T-cell (primary cell): Measurements from ENCODE around the gene PIP4K2C. TPM values are rescaled to one million over a fixed set of nuclear protein-coding genes. Genes with fewer than 3 reads are reported as not detected.
A peak's percentile ranks its signal among the peaks of the same experiment; 100 is the strongest.

Source experiments
- ATAC-seq, 4 experiments: fragments of 200-7000 bp in 3 of 4; fragments of 150-1000 bp in 1 of 4; cut with Tn5 transposase; replicated peaks in 1 of 4; 1 replicate in 3 of 4; 2 replicates in 1 of 4; pipeline ENCODE4 v1.10.0; 2021; ENCODE audit warnings: moderate library complexity in 3 of 4, mild to moderate bottlenecking in 2 of 4, moderate number of reproducible peaks in 1 of 4
- CTCF ChIA-PET, 2 donors: fragments of 300-600 bp; sonication (Branson Sonifier 250); formaldehyde crosslinking; loops; one replicate each; lab custom pipeline; 2022; ENCODE audit warnings: antibody characterized with exemption in 2 of 2; lab: Charles Lee
- POLR2A ChIA-PET, 2 donors: fragments of 300-600 bp; sonication (Branson Sonifier 250); formaldehyde crosslinking; loops; one replicate each; lab custom pipeline; 2022; ENCODE audit warnings: antibody characterized with exemption in 2 of 2; lab: Charles Lee
- DNase-seq, 35 experiments: peaks; one replicate each; pipeline versions ENCODE4 v3.0.0 to v3.0.0-alpha.2; 2013 to 2023
- H3K27ac ChIP-seq: one replicate; pipeline ENCODE4 v1.5.1; 2013; ENCODE audit warnings: low read length
- H3K27me3 ChIP-seq, 2 experiments: replicated peaks in 1 of 2; 1 replicate in 1 of 2; 2 replicates in 1 of 2; pipeline versions ENCODE4 v1.6.1 to v1.7.0; 2013; ENCODE audit warnings: low read length in 1 of 2, mixed read lengths in 1 of 2; ENCODE audit not compliant: control insufficient read depth in 2 of 2, insufficient read depth in 2 of 2; ENCODE audit errors: extremely low read depth in 1 of 2
- H3K36me3 ChIP-seq, 2 donors: 1 replicate in 1 of 2; 2 replicates in 1 of 2; pipeline versions ENCODE4 v1.6.1 to v1.7.0; 2013; ENCODE audit warnings: low read length in 1 of 2; ENCODE audit not compliant: control insufficient read depth in 2 of 2, insufficient read depth in 1 of 2; ENCODE audit errors: extremely low read depth in 1 of 2
- H3K4me1 ChIP-seq, 2 experiments: 1 replicate in 1 of 2; 2 replicates in 1 of 2; pipeline versions ENCODE4 v1.6.1 to v1.7.0; 2013; ENCODE audit warnings: low read length in 2 of 2, mixed read lengths in 1 of 2; ENCODE audit not compliant: insufficient read depth in 2 of 2, control insufficient read depth in 1 of 2; ENCODE audit errors: extremely low read depth in 1 of 2
- H3K4me3 ChIP-seq, 2 donors: 1 replicate in 1 of 2; 2 replicates in 1 of 2; pipeline versions ENCODE4 v1.5.1 to v1.7.0; 2013; ENCODE audit warnings: mild to moderate bottlenecking in 2 of 2, low read length in 1 of 2, moderate library complexity in 1 of 2; ENCODE audit not compliant: control insufficient read depth in 1 of 2; ENCODE audit errors: extremely low read depth in 1 of 2
- H3K9me3 ChIP-seq: 2 replicates; pipeline ENCODE4 v1.7.0; 2013
- H3K27ac Mint-ChIP-seq, 2 donors: one replicate each; pipeline ENCODE4 v1.8.0; 2020 to 2021; ENCODE audit warnings: mild to moderate bottlenecking in 2 of 2, mixed read lengths in 2 of 2
- H3K27me3 Mint-ChIP-seq, 2 donors: one replicate each; pipeline ENCODE4 v1.8.0; 2021 to 2022; ENCODE audit warnings: mixed read lengths in 2 of 2
- H3K36me3 Mint-ChIP-seq: one replicate; pipeline ENCODE4 v1.8.0; 2021; ENCODE audit warnings: mixed read lengths
- H3K4me1 Mint-ChIP-seq, 3 donors: one replicate each; pipeline ENCODE4 v1.8.0; 2020 to 2022; ENCODE audit warnings: mixed read lengths in 3 of 3, mild to moderate bottlenecking in 1 of 3
- H3K4me3 Mint-ChIP-seq, 3 donors: one replicate each; pipeline ENCODE4 v1.8.0; 2020 to 2022; ENCODE audit warnings: mild to moderate bottlenecking in 3 of 3, mixed read lengths in 3 of 3, moderate library complexity in 3 of 3
- H3K9me3 Mint-ChIP-seq, 3 donors: one replicate each; pipeline ENCODE4 v1.8.0; 2020 to 2022; ENCODE audit warnings: mixed read lengths in 3 of 3
- WGBS: methylation state at CpG from one replicate; pipeline ENCODE4 v1.1.5; 2013; ENCODE audit warnings: missing lambda C conversion rate; ENCODE audit not compliant: insufficient coverage; 5-methylcytosine and 5-hydroxymethylcytosine counted together
- total RNA-seq, 35 experiments: library from RNA in 6 of 35; stranded (reverse) in 6 of 35; fragments of 120-200 nt in 1 of 35; gene quantifications; one replicate each; pipeline versions ENCODE4 v1.2.1 to v1.2.4 and lab custom pipeline; 2013 to 2026

PIP4K2C gene
- total RNA-seq, 5 donors from 2014 or later (not counting 1 experiment from before 2014, with no cell fraction given), result 21.7 to 30.9 (median 27.9) TPM

- Mint-ChIP-seq H3K4me3 (no peak overlapping the region), H3K36me3 (no peaks in the 10 kb centered on the region), H3K27ac (no peak overlapping the region), H3K9me3 (no peaks in the 10 kb centered on the region), H3K4me1 (peaks cover 35 to 43% (median 36%) of the 10 kb centered on the region in 3 donors), H3K27me3 (peaks cover 85 to 93% of the 10 kb centered on the region in 2 donors)
- H3K36me3 ChIP-seq, result no peaks in the 10 kb centered on the region
- H3K9me3 ChIP-seq, result no peaks in the 10 kb centered on the region
- WGBS, result 66% methylated on average over 3 of the region's 5 CpGs
- POLR2A ChIA-PET, result no interaction called here
- CTCF ChIA-PET, result interaction anchor here in 1 of 2 donors (1.8 kb wide), 1 partner anchor 41 kb away, joined by 8 read pairs; no protein-coding TSS in a partner anchor
- peaks cover 17 to 99% of the 10 kb centered on the region in 2 experiments for H3K27me3 ChIP-seq
- H3K27ac ChIP-seq, result no peak overlapping the region
- ATAC-seq (no peak), DNase-seq (no peak)
- H3K4me3 ChIP-seq, result no peak overlapping the region
- peaks cover 7 to 41% of the 10 kb centered on the region in 2 experiments for H3K4me1 ChIP-seq
Observed at GRCh38 chr12:57623811-57624390, 32.9 kb downstream of the PIP4K2C start.

- no peaks in the 10 kb centered on the region for H3K36me3 Mint-ChIP-seq
- peaks cover 15 to 94% of the 10 kb centered on the region in 2 experiments for H3K27me3 ChIP-seq
- DNase-seq, result no peak
- H3K27me3 Mint-ChIP-seq, result peaks cover 82 to 93% of the 10 kb centered on the region in 2 donors
- no peak overlapping the region for H3K27ac ChIP-seq
- CTCF ChIA-PET, result interaction anchor here in 1 of 2 donors (1.6 kb wide), 1 partner anchor 40 kb away, joined by 5 read pairs; no protein-coding TSS in a partner anchor
- POLR2A ChIA-PET, result no interaction called here
- no peak overlapping the region for H3K27ac Mint-ChIP-seq
- H3K9me3 Mint-ChIP-seq, result no peaks in the 10 kb centered on the region
- H3K4me1 Mint-ChIP-seq, result peaks cover 30 to 39% (median 30%) of the 10 kb centered on the region in 3 donors
- no peak overlapping the region for H3K4me3 ChIP-seq
- no peak overlapping the region for H3K4me3 Mint-ChIP-seq
- no peaks in the 10 kb centered on the region for H3K9me3 ChIP-seq
- peaks cover 7 to 34% of the 10 kb centered on the region in 2 experiments for H3K4me1 ChIP-seq
- no peak for ATAC-seq
- no peaks in the 10 kb centered on the region for H3K36me3 ChIP-seq
- 83% methylated on average over 5 of the region's 8 CpGs for WGBS
Observed at GRCh38 chr12:57624441-57625220, 33.6 kb downstream of the PIP4K2C start.

GRCh38 chr12:57625261-57626032 is 34.5 kb downstream of the PIP4K2C start:
- DNase-seq, result no peak
- Mint-ChIP-seq H3K27ac (no peak overlapping the region), H3K36me3 (no peaks in the 10 kb centered on the region), H3K4me1 (peaks cover 27 to 32% (median 28%) of the 10 kb centered on the region in 3 donors), H3K9me3 (no peaks in the 10 kb centered on the region), H3K27me3 (peaks cover 84 to 93% of the 10 kb centered on the region in 2 donors), H3K4me3 (no peak overlapping the region)
- Histone ChIP-seq H3K4me1 (peaks cover 5 to 26% of the 10 kb centered on the region in 2 experiments), H3K4me3 (no peak overlapping the region), H3K27me3 (peaks cover 15 to 94% of the 10 kb centered on the region in 2 experiments), H3K36me3 (no peaks in the 10 kb centered on the region), H3K9me3 (no peaks in the 10 kb centered on the region), H3K27ac (no peak overlapping the region)
- ATAC-seq, result no peak
- CTCF ChIA-PET, result interaction anchor here in 1 of 2 donors (0.6 to 1.6 kb wide), 2 partner anchors 41 to 108 kb away, joined by 3 to 5 read pairs; no protein-coding TSS in a partner anchor
- 82% methylated on average over 4 of the region's 12 CpGs for WGBS
- POLR2A ChIA-PET, result no interaction called here

- CTCF ChIA-PET, result interaction anchor here (0.6 to 1.6 kb wide), 2 partner anchors 34 to 41 kb away, joined by 3 to 5 read pairs; no protein-coding TSS in a partner anchor
- peaks cover 3 to 18% of the 10 kb centered on the region in 2 experiments for H3K4me1 ChIP-seq
- peaks cover 15 to 94% of the 10 kb centered on the region in 2 experiments for H3K27me3 ChIP-seq
- POLR2A ChIA-PET, result no interaction called here
- no peak for ATAC-seq
- no peaks in the 10 kb centered on the region for H3K9me3 ChIP-seq
- Mint-ChIP-seq H3K4me3 (peak overlapping the region in 1 of 3 donors; percentile 56), H3K27me3 (peaks cover 81 to 93% of the 10 kb centered on the region in 2 donors), H3K27ac (no peak overlapping the region), H3K4me1 (peaks cover 18 to 23% (median 19%) of the 10 kb centered on the region in 3 donors), H3K36me3 (no peaks in the 10 kb centered on the region), H3K9me3 (no peaks in the 10 kb centered on the region)
- H3K4me3 ChIP-seq, result no peak overlapping the region
- no peak for DNase-seq
- no peaks in the 10 kb centered on the region for H3K36me3 ChIP-seq
- no peak overlapping the region for H3K27ac ChIP-seq
- 34% methylated on average over 4 of the region's 13 CpGs for WGBS
Observed at GRCh38 chr12:57626111-57626920, 35.3 kb downstream of the PIP4K2C start.

GRCh38 chr12:57626921-57627445 is 36.0 kb downstream of the PIP4K2C start:
- no peaks in the 10 kb centered on the region for H3K36me3 ChIP-seq
- H3K4me3 Mint-ChIP-seq, result peak overlapping the region in 1 of 3 donors; percentile 56
- POLR2A ChIA-PET, result no interaction called here

More at GRCh38 chr12:57626921-57627445, 36.0 kb downstream of the PIP4K2C start:
- H3K27ac ChIP-seq, result no peak overlapping the region
- ATAC-seq (peak in 1 of 4 experiments; percentile 4), DNase-seq (no peak)
- CTCF ChIA-PET, result interaction anchor here in 1 of 2 donors (0.8 to 1.2 kb wide), 3 partner anchors 43 to 168 kb away, joined by 3 to 4 read pairs (median 4); no protein-coding TSS in a partner anchor
- peaks cover 11 to 19% (median 13%) of the 10 kb centered on the region in 3 donors for H3K4me1 Mint-ChIP-seq
- no peaks in the 10 kb centered on the region for H3K36me3 Mint-ChIP-seq
- WGBS, result 33% methylated on average over 1 of the region's 9 CpGs
- no peaks in the 10 kb centered on the region for H3K9me3 ChIP-seq
- H3K4me3 ChIP-seq, result peak overlapping the region in 1 of 2 donors; percentile 33
- peaks cover 15 to 94% of the 10 kb centered on the region in 2 experiments for H3K27me3 ChIP-seq
- no peak overlapping the region for H3K27ac Mint-ChIP-seq
- H3K27me3 Mint-ChIP-seq, result peaks cover 76 to 91% of the 10 kb centered on the region in 2 donors
- H3K9me3 Mint-ChIP-seq, result no peaks in the 10 kb centered on the region
- peaks cover 0 to 16% of the 10 kb centered on the region in 2 experiments for H3K4me1 ChIP-seq
